Activated CD8-positive, alpha-beta memory T cell treated with anti-CD3 and anti-CD28 coated beads for 24 hours (primary cell): ENCODE data around the gene NUB1.
"Not testable (repeated sequence)": the region's sequence is repeated elsewhere in the genome, so short reads cannot be mapped to it uniquely, and the experiment has no call there.

ENCODE experiments used
- DNase-seq: peaks from one replicate; pipeline ENCODE4 v3.0.0-alpha.2; 2020

NUB1 gene

GRCh38 chr7:151341357-151342101 lies at the start of gene NUB1:
TSS of gene NUB1 (plus strand) at chr7:151341812. CDS start at chr7:151345350, 3,538 bp downstream.
- DNase-seq = peak; percentile 99

GRCh38 chr7:151292850-151293249 lies 48.8 kb upstream of the NUB1 start:
- DNase-seq = no peak

- no peak for DNase-seq
Measured at GRCh38 chr7:151296202-151296992, 45.2 kb upstream of the NUB1 start.

GRCh38 chr7:151298765-151299164 lies 42.8 kb upstream of the NUB1 start:
- DNase-seq = no peak

- no peak for DNase-seq
Measured at GRCh38 chr7:151299530-151299929, 42.1 kb upstream of the NUB1 start.

GRCh38 chr7:151299940-151300645 lies 41.5 kb upstream of the NUB1 start:
- DNase-seq = no peak

- no peak for DNase-seq
Measured at GRCh38 chr7:151301471-151302462, 39.8 kb upstream of the NUB1 start.

GRCh38 chr7:151304251-151304650 lies 37.4 kb upstream of the NUB1 start:
- not testable (repeated sequence) for DNase-seq

GRCh38 chr7:151304856-151305255 lies 36.8 kb upstream of the NUB1 start:
- no peak for DNase-seq

- peak; percentile 30 for DNase-seq
Measured at GRCh38 chr7:151306374-151306773, 35.2 kb upstream of the NUB1 start.

GRCh38 chr7:151306860-151307259 lies 34.8 kb upstream of the NUB1 start:
- DNase-seq = peak; percentile 21

- DNase-seq = peak; percentile 50
Measured at GRCh38 chr7:151307536-151307935, 34.1 kb upstream of the NUB1 start.

GRCh38 chr7:151308256-151308655 lies 33.4 kb upstream of the NUB1 start:
- no peak for DNase-seq

GRCh38 chr7:151308791-151309190 lies 32.8 kb upstream of the NUB1 start:
- DNase-seq = no peak

GRCh38 chr7:151309311-151309710 lies 32.3 kb upstream of the NUB1 start:
- no peak for DNase-seq

- DNase-seq = no peak
Measured at GRCh38 chr7:151310578-151310977, 31.0 kb upstream of the NUB1 start.

- DNase-seq = no peak
Measured at GRCh38 chr7:151311294-151311864, 30.2 kb upstream of the NUB1 start.

- DNase-seq = no peak
Measured at GRCh38 chr7:151312356-151312755, 29.3 kb upstream of the NUB1 start.

GRCh38 chr7:151312831-151313809 lies 28.5 kb upstream of the NUB1 start:
- no peak for DNase-seq

- no peak for DNase-seq
Measured at GRCh38 chr7:151313857-151314256, 27.8 kb upstream of the NUB1 start.

GRCh38 chr7:151314401-151314800 lies 27.2 kb upstream of the NUB1 start:
- no peak for DNase-seq
